IPS-20b (cell line): ENCODE data around the gene WNT6.

Experiments used
- H3K27ac ChIP-seq: one replicate; pipeline ENCODE4 v1.5.1; 2013; ENCODE audit warnings: low read length
- H3K27me3 ChIP-seq: 2 replicates; pipeline ENCODE4 v1.6.1; 2013; ENCODE audit warnings: mild to moderate bottlenecking, low read length, inconsistent platforms; ENCODE audit not compliant: insufficient read depth
- H3K36me3 ChIP-seq: 2 replicates; pipeline ENCODE4 v1.6.1; 2013; ENCODE audit warnings: low read depth, mild to moderate bottlenecking, inconsistent platforms, low read length, moderate library complexity; ENCODE audit not compliant: insufficient read depth
- H3K4me1 ChIP-seq: 2 replicates; pipeline ENCODE4 v1.6.1; 2013; ENCODE audit warnings: mild to moderate bottlenecking, control low read depth, inconsistent platforms, low read length, moderate library complexity; ENCODE audit not compliant: insufficient read depth
- H3K4me3 ChIP-seq: 2 replicates; pipeline ENCODE4 v1.5.1; 2013; ENCODE audit warnings: mild to moderate bottlenecking, low read length, inconsistent platforms
- H3K9ac ChIP-seq: 2 replicates; pipeline ENCODE4 v1.6.1; 2013; ENCODE audit warnings: low read depth, mild to moderate bottlenecking, inconsistent platforms, low read length, moderate library complexity
- H3K9me3 ChIP-seq: 2 replicates; pipeline ENCODE4 v1.6.1; 2013; ENCODE audit warnings: mild to moderate bottlenecking, low read depth, low read length, inconsistent platforms; ENCODE audit not compliant: insufficient read depth

WNT6 gene

DNA sequence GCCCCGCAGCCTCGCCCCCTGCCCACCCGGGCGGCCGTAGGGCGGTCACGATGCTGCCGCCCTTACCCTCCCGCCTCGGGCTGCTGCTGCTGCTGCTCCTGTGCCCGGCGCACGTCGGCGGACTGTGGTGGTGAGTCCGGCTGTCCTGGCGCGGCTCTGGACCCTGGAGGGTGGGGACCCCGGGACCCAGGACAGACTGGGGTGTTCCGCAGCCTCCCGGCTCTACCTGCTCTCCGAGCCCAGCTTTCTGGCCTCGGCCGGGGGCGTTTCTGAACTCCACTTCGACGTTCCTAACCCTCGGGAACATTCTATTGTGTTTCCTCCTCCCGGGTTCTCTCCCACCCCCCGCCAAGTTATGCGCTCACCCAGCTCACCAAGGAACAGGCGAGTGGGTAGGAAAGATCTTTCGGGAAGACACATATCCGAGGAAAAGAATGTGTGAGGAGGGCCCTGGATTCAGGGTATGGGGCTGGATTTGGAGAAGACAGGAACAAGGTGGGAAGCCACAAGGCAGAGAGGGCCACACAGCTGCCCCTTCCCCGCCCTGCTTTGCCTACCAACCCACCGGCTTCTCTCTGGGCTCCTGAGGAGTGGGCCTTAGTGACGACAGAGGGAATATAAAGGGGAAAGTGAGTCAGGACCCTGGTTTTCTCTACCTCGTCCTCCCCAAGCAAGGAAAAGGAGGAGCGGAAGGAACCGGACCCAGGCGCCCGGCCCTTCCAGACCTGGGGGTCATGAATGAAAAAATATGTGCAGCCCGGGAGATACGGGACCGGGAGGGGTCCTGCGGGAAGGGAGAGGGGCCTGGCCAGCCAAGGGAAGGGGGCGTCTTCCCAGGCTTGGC, 605 bp downstream of the WNT6 start:
- Histone ChIP-seq H3K27me3 (peaks cover 99% of the 10 kb centered on the region), H3K4me1 (peaks cover 12% of the 10 kb centered on the region), H3K9ac (no peak overlapping the region), H3K27ac (no peak overlapping the region), H3K9me3 (no peaks in the 10 kb centered on the region; the same call in 1 of the 2 replicates), H3K4me3 (peak overlapping the region; percentile 40), H3K36me3 (no peaks in the 10 kb centered on the region)

DNA sequence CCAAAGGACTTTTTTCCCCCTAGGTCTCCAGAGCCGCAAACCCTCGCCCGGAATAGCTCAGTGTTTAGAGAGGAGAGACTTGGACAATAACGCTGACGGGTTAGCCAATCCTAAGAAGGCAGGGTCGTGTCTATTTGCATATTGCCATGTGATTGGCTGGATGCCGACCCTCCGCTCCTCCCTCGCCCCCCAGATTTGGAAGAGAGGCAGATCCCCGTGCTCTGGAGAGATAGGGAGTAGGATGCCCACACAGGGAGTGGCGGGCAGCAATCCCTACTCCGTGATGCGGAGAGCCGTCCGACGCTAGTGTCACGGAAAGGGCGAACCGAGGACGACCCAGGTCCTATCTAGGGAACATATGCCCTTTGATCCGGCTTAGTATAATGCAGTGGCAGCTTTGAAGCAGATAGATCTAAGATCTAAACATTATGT, 1.4 kb downstream of the WNT6 start:
- peaks cover 10% of the 10 kb centered on the region for H3K4me1 ChIP-seq
- no peaks in the 10 kb centered on the region; the same call in 1 of the 2 replicates for H3K9me3 ChIP-seq
- H3K27ac ChIP-seq: no peak overlapping the region
- H3K27me3 ChIP-seq: peaks cover 96% of the 10 kb centered on the region
- H3K9ac ChIP-seq: no peak overlapping the region
- no peak overlapping the region for H3K4me3 ChIP-seq
- no peaks in the 10 kb centered on the region for H3K36me3 ChIP-seq

DNA sequence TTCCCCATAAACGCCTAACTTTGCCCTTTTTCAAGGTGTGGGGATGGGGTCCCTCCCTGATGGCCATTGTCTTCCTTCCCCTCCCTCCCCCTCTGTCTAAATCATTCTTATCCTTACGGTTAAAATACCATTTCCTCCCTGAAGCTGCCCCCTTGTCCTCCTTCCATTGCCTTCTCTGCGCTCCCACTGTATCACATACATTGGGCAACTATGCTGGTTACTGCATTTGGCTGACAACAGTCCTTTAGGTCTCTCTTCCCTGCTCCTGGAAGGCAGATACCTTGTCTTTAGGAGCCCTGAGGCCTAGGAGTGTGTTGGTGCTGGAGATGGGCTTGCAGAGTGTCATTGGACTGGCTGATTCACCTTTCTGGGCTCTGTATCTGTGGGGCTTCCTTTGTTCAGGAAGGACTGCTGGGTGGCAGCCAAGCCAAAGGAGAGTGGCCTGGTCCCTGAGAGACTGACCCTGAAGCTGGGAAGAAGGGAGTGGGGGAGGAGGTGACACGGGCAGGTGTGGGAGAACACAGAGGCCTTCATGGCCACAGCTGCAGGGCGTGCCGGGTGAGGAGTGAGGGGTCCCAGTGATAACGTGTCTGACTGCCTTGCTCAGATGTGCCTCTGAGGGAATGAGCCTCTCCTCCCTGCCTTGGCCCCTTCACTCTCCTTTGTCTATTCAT, 2.2 kb downstream of the WNT6 start:
- H3K36me3 ChIP-seq: no peaks in the 10 kb centered on the region
- H3K4me3 ChIP-seq: no peak overlapping the region
- no peak overlapping the region for H3K9ac ChIP-seq
- H3K27ac ChIP-seq: no peak overlapping the region
- H3K9me3 ChIP-seq: no peaks in the 10 kb centered on the region; the same call in 1 of the 2 replicates
- H3K4me1 ChIP-seq: peaks cover 4% of the 10 kb centered on the region
- peaks cover 96% of the 10 kb centered on the region for H3K27me3 ChIP-seq

DNA sequence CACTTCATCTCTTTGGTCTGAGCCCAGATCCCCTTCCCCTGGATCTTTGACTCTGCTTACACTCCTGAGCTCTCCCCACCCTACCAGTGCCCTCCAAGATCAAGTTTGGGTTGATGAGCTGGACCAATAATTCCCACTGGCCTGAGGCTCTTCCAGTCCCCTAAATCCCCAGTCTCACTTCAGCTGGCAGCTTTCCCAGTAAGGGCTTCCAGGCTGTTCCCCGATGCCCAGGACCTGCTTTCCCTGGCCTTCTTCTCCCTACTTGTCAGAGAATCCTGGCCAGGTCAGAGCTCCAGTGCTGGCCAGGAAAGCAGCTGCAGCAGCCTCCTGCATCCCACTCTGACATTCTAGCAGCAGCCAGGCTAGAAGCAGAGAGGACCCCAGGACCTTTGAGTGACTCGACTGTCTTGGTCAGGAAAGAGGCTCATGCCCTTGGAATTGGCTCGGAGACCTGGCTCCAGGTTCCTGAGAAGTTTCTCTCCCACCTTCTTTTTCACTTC, 3.5 kb downstream of the WNT6 start:
- H3K36me3 ChIP-seq: no peaks in the 10 kb centered on the region
- peaks cover 96% of the 10 kb centered on the region for H3K27me3 ChIP-seq
- H3K4me1 ChIP-seq: peaks cover 4% of the 10 kb centered on the region; the same call in 1 of the 2 replicates
- no peak overlapping the region for H3K27ac ChIP-seq
- H3K4me3 ChIP-seq: no peak overlapping the region
- no peak overlapping the region for H3K9ac ChIP-seq
- H3K9me3 ChIP-seq: no peaks in the 10 kb centered on the region; the same call in 1 of the 2 replicates

DNA sequence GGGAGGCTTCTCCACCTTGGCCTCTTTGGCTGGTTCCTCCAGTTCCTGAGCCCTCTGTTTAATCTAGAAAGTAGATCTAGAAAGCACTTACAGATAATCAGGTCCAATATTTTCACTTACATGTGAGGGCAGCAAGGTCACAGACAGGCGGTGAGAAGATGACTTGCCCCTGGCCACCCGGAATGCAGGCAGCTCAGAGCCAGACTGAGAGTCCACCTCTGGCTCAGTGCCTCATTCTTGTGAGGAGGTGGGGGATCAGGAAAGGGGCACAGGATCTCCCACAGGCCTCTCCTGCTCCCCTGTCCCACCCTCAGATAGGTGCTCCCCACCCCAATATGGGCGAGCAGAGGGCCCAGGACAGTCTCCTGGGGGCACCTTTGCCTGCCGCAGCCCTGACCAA, 5.8 kb downstream of the WNT6 start:
- Histone ChIP-seq H3K27ac (no peak overlapping the region), H3K36me3 (no peaks in the 10 kb centered on the region), H3K9ac (no peak overlapping the region), H3K4me3 (no peak overlapping the region), H3K4me1 (no peaks in the 10 kb centered on the region; the same call in 1 of the 2 replicates), H3K27me3 (peaks cover 97% of the 10 kb centered on the region), H3K9me3 (no peaks in the 10 kb centered on the region; the same call in 1 of the 2 replicates)

DNA sequence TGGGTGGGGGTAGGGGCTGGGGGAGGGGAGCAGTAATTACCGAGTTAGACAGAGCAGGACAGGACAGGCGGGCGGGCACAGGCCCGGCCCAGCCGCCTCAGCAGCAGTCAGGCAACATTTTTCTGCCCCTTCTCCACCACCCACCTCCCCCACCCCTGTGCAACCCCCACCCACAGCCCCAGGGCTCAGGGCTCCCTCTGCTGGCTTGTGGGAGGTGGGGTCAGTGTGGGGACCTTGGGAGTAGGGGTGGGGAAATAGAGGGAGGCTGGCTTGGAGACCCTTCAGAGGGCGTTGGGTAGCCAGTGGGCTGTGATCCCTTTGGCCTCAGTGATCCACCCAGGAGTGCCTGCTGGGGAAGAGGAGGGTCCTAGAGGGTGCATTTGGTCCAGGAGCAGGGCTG, 6.4 kb downstream of the WNT6 start:
- Histone ChIP-seq H3K27ac (no peak overlapping the region), H3K27me3 (peaks cover 97% of the 10 kb centered on the region), H3K36me3 (no peaks in the 10 kb centered on the region), H3K4me1 (no peaks in the 10 kb centered on the region), H3K4me3 (no peak overlapping the region), H3K9ac (no peak overlapping the region), H3K9me3 (no peaks in the 10 kb centered on the region)

DNA sequence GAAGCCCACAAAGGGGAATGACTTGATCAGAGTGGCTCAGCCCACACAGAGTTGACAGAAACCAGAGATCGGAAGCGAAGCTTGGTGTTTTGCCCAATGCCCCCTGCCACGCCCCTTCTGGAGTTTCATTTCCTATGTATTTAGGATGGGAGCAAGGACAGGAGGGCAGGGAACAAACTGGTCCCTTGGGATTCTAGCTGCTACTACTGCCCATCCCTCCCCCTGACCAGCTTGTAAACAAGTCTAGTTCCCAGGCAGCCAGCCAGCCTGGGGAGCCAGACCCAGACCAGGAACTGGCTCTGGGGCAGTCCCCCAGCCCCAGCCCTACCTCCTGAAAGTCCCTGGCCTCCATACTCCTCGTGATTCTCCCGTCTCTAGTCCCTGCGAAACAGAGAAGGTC, 8.3 kb downstream of the WNT6 start:
- H3K27ac ChIP-seq: no peak overlapping the region
- H3K36me3 ChIP-seq: no peaks in the 10 kb centered on the region
- peaks cover 97% of the 10 kb centered on the region for H3K27me3 ChIP-seq

DNA sequence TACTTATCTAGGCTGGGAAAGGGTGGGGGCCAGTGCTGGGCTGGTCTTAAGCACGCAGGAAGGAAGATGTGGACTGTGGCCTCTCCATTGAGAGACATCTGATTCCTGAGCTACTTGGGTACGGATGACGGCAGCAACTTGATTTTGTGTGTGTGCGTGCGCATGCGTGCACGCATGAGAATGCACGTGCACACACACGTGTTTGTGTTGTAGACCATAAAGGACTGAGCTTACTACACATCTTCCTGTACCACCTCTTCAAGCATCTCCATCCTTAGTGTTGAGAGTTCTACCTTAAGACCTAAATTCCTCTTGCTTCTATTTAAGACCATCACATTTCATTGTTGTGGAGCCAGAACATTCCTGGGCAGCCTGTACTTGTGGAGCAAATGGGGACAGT, 9.5 kb downstream of the WNT6 start:
- Histone ChIP-seq H3K4me3 (no peak overlapping the region), H3K9ac (no peak overlapping the region), H3K27me3 (peaks cover 97% of the 10 kb centered on the region), H3K36me3 (no peaks in the 10 kb centered on the region), H3K27ac (no peak overlapping the region), H3K4me1 (peaks cover 5% of the 10 kb centered on the region; the same call in 1 of the 2 replicates), H3K9me3 (no peaks in the 10 kb centered on the region; the same call in 1 of the 2 replicates)

More for the DNA sequence above, 8.3 kb downstream of the WNT6 start:
- H3K4me3 ChIP-seq: no peak overlapping the region
- peaks cover 2% of the 10 kb centered on the region; the same call in 1 of the 2 replicates for H3K4me1 ChIP-seq
- H3K9ac ChIP-seq: no peak overlapping the region
- no peaks in the 10 kb centered on the region; the same call in 1 of the 2 replicates for H3K9me3 ChIP-seq

DNA sequence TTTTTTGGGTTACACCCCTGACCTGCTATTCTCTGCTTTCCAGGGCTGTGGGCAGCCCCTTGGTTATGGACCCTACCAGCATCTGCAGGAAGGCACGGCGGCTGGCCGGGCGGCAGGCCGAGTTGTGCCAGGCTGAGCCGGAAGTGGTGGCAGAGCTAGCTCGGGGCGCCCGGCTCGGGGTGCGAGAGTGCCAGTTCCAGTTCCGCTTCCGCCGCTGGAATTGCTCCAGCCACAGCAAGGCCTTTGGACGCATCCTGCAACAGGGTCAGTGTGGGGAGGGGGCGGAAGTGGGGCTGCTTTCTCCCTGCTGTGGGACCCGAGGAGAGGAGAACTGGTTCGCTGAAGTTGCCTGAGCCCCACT, 11.4 kb downstream of the WNT6 start:
- no peaks in the 10 kb centered on the region for H3K36me3 ChIP-seq
- peaks cover 5% of the 10 kb centered on the region; the same call in 1 of the 2 replicates for H3K4me1 ChIP-seq
- no peak overlapping the region for H3K9ac ChIP-seq
- H3K27ac ChIP-seq: no peak overlapping the region
- H3K9me3 ChIP-seq: peaks cover 5% of the 10 kb centered on the region; the same call in 1 of the 2 replicates
- H3K27me3 ChIP-seq: peaks cover 100% of the 10 kb centered on the region
- H3K4me3 ChIP-seq: no peak overlapping the region

DNA sequence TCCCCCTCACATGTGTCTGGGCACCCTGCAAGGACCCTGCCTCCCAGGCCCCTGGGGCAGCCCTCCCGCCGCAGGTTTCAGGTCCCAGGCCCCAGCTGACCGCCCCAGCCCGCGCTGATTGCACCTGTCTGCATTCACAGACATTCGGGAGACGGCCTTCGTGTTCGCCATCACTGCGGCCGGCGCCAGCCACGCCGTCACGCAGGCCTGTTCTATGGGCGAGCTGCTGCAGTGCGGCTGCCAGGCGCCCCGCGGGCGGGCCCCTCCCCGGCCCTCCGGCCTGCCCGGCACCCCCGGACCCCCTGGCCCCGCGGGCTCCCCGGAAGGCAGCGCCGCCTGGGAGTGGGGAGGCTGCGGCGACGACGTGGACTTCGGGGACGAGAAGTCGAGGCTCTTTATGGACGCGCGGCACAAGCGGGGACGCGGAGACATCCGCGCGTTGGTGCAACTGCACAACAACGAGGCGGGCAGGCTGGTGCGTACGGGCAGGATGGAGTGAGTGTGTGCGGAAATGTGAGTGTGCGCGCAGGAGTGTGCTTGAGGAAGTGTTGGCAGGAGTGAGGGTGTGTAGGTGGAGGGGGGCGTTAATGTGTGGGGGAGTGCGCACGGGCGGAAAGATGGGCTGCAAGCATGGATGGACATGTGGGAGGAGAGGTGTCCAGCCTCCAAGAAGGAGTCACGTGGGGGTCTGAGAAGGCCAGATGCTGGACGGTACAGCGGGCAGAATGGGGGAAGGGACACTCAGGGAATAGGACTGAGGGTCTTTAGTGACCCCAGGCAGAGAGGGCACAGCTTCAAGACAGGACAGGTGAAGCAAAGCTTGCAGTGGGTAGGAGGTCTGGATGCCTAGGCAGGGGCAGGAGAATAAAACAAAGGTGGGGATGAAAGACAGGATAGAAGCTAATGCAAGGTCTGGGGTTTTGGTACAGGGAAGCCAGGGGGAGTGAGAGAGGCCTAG, 12.0 kb downstream of the WNT6 start:
- Histone ChIP-seq H3K9me3 (peaks cover 5% of the 10 kb centered on the region; the same call in 1 of the 2 replicates), H3K4me3 (no peak overlapping the region), H3K4me1 (peaks cover 5% of the 10 kb centered on the region; the same call in 1 of the 2 replicates), H3K27ac (no peak overlapping the region), H3K27me3 (peaks cover 100% of the 10 kb centered on the region), H3K36me3 (no peaks in the 10 kb centered on the region), H3K9ac (no peak overlapping the region)
